Duodenal mucosa (tissue), 2 donors: ENCODE data around the gene ZNF787.
"Not testable (repeated sequence)": the region's sequence is repeated elsewhere in the genome, so short reads cannot be mapped to it uniquely, and the experiment has no call there.

Experiments used
- H3K27ac ChIP-seq: one replicate; pipeline ENCODE4 v1.7.0; 2013; ENCODE audit warnings: low read depth, low read length
- H3K27me3 ChIP-seq, 2 donors: one replicate each; pipeline ENCODE4 v1.7.0; 2013; ENCODE audit warnings: low read length in 2 of 2, control low read depth in 1 of 2; ENCODE audit not compliant: insufficient read depth in 2 of 2, control insufficient read depth in 1 of 2
- H3K36me3 ChIP-seq, 2 donors: one replicate each; pipeline ENCODE4 v1.7.0; 2013; ENCODE audit warnings: low read length in 2 of 2, control low read depth in 1 of 2; ENCODE audit not compliant: insufficient read depth in 2 of 2, control insufficient read depth in 1 of 2
- H3K4me1 ChIP-seq, 2 donors: one replicate each; pipeline ENCODE4 v1.7.0; 2013; ENCODE audit warnings: low read length in 2 of 2, control low read depth in 1 of 2; ENCODE audit not compliant: insufficient read depth in 2 of 2, control insufficient read depth in 1 of 2
- H3K4me3 ChIP-seq, 2 donors: one replicate each; pipeline ENCODE4 v1.7.0; 2013; ENCODE audit warnings: low read length in 2 of 2, low read depth in 1 of 2
- H3K9ac ChIP-seq, 2 donors: one replicate each; pipeline ENCODE4 v1.7.0; 2013; ENCODE audit warnings: low read length in 2 of 2, low read depth in 1 of 2
- H3K9me3 ChIP-seq, 2 donors: one replicate each; pipeline ENCODE4 v1.7.0; 2013; ENCODE audit warnings: low read length in 2 of 2, control low read depth in 1 of 2; ENCODE audit not compliant: control insufficient read depth in 1 of 2

ZNF787 gene

DNA sequence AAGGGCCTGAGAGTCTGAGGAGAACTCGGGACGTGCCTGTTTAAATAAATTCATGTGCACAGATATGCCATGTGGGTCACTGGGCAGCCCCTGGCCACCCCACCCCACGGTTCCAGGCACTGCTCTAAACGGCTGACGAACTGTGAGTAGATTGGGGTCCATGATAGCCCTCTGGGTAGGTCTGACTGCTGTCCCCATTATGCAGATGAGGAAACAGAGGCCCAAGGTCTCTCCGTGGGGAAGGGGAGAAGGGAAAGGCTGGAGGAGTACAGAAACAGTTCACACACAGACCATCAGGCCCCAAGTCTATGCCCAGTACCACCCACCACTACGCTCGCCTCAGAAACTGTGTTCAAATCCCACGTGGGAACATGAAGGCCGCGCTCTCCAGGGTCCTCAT lies 14.1 kb downstream of the ZNF787 start:
- no peak overlapping the region for H3K4me3 ChIP-seq
- no peaks in the 10 kb centered on the region for H3K9me3 ChIP-seq
- peaks cover 39 to 55% of the 10 kb centered on the region in 2 donors for H3K4me1 ChIP-seq
- no peak overlapping the region for H3K27ac ChIP-seq
- H3K36me3 ChIP-seq, result peaks cover 6 to 9% of the 10 kb centered on the region in 2 donors
- peak overlapping the region in 1 of 2 donors; percentile 34 for H3K9ac ChIP-seq
- no peaks in the 10 kb centered on the region for H3K27me3 ChIP-seq

DNA sequence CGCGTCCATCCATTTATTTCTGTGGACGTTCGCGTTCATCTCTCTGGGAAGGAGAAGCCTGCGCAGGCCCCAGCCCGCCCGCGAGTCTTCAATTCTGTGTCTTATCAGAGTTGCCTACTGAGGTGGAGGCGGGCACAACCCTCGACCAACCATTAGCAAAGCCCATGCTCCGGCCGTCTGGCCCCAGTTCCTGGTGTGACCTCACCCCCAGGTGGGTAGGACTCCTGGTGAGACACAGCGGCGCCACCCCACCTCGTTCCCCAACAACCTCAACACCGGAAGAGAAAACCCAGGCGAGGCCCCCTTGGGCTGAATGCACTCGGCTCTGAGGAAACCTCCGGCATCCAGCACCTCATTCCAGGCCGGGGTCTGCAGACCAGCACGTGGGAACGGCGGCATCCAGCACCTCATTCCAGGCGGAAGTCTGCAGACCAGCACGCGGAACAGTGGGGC lies 14.7 kb downstream of the ZNF787 start:
- Histone ChIP-seq H3K9ac (peak overlapping the region in 1 of 2 donors; percentile 49), H3K4me1 (peaks cover 33 to 49% of the 10 kb centered on the region in 2 donors), H3K9me3 (no peaks in the 10 kb centered on the region), H3K27me3 (no peaks in the 10 kb centered on the region), H3K4me3 (peak overlapping the region; percentile 42 to 43), H3K27ac (no peak overlapping the region), H3K36me3 (peaks cover 9 to 15% of the 10 kb centered on the region in 2 donors)

GRCh38 chr19:56105831-56106396 lies 15.2 kb downstream of the ZNF787 start:
- peak overlapping the region; percentile 35 to 49 for H3K9ac ChIP-seq
- H3K4me1 ChIP-seq, result peaks cover 28 to 44% of the 10 kb centered on the region in 2 donors
- not testable (repeated sequence) for H3K27me3 ChIP-seq, H3K9me3 ChIP-seq
- peaks cover 14 to 20% of the 10 kb centered on the region in 2 donors for H3K36me3 ChIP-seq
- H3K27ac ChIP-seq, result peak overlapping the region; percentile 42
- H3K4me3 ChIP-seq, result peak overlapping the region; percentile 42 to 53

DNA sequence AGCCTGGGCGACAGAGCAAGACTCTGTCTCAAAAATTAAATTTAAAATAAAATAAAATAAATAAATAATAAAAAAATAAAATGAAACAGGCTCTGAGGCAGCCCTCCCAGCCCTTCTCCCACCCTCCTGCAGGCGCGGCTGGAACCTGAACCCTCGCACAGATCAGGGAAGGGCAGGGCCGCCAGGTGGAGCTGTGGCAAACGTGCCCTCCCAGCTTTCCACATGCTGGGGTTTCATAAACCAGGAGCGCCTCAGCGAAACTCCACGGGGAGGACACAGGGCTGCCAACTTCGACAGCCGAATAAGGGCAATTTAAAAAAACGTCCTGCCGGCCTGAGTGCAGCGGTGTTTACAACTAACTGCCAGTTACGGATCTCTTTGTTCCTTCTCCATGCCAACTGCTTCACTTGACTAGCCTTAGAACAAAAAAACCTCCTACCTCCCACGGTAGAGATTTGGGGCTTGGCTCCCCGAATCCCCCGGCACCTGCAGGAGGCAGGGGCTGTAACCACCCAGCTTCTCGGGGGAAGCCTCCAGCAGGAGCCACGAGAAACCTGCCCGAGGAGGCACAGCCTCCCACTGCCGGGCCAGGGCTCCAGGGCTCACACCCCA lies 15.9 kb downstream of the ZNF787 start:
- Histone ChIP-seq H3K4me3 (peak overlapping the region; percentile 30 to 53), H3K27me3 (no peaks in the 10 kb centered on the region), H3K4me1 (peaks cover 21 to 37% of the 10 kb centered on the region in 2 donors), H3K9ac (peak overlapping the region; percentile 32 to 35), H3K27ac (no peak overlapping the region), H3K9me3 (no peaks in the 10 kb centered on the region), H3K36me3 (peaks cover 15 to 27% of the 10 kb centered on the region in 2 donors)

- Histone ChIP-seq H3K4me3 (no peak overlapping the region), H3K9ac (no peak overlapping the region), H3K4me1 (peaks cover 21 to 37% of the 10 kb centered on the region in 2 donors), H3K36me3 (peaks cover 15 to 33% of the 10 kb centered on the region in 2 donors), H3K27ac (no peak overlapping the region), H3K9me3 (no peaks in the 10 kb centered on the region), H3K27me3 (no peaks in the 10 kb centered on the region)
These were observed 16.7 kb downstream of the ZNF787 start for GRCh38 chr19:56104423-56104822.

DNA sequence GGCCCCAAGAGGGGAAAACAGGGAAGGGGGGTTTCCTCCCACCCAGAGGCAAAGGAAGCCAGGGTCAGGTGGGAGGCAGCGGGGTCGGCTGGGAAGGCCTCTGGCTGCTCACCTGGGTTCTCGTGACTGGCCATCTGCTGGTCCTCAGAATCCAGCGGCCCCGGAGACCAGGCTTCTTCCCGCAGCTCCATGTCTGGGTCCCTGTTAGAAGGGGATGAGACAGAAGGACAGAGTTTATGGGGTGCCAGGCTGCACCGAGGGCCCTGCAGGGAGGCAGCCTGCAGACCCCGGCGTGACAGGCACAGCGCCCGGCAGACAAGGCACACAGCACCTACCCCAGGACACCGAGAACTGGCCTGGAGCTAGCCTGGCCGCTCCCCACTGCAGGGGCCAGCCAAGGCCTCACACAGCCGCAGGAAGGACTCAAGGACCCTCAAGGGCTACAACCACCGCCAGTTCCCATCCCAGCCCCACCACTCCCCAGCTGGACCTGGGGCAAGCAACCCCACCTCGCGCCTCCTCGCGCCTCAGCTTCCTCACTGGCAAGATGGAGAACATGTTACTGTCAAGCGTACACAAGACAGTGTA lies 18.0 kb downstream of the ZNF787 start:
- Histone ChIP-seq H3K4me3 (no peak overlapping the region), H3K27ac (no peak overlapping the region), H3K4me1 (peaks cover 9 to 24% of the 10 kb centered on the region in 2 donors), H3K27me3 (no peaks in the 10 kb centered on the region), H3K9me3 (no peaks in the 10 kb centered on the region), H3K36me3 (peaks cover 19 to 43% of the 10 kb centered on the region in 2 donors), H3K9ac (no peak overlapping the region)

GRCh38 chr19:56101746-56102535 lies 19.2 kb downstream of the ZNF787 start:
- Histone ChIP-seq H3K27ac (no peak overlapping the region), H3K27me3 (no peaks in the 10 kb centered on the region), H3K36me3 (peaks cover 25 to 49% of the 10 kb centered on the region in 2 donors), H3K9me3 (no peaks in the 10 kb centered on the region), H3K4me3 (no peak overlapping the region), H3K9ac (no peak overlapping the region), H3K4me1 (peaks cover 9 to 17% of the 10 kb centered on the region in 2 donors)

DNA sequence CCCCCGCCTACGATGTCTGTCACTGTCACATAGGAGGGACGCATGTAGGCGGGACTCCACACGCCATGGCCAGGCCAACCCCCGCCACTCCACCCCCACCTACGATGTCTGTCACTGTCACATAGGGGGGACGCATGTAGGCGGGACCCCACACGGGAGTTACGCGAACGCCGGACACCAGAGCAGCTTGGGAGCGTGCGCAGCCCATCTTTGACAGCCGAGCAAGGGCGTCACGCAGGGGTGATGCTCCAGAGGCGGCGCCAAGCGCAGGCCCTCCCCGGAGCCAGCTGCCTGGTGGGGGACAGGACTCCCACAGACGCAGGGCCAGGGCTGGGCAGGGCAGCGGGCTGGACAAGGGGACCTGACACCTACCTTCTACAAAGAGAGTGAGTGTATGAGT lies 20.0 kb downstream of the ZNF787 start:
- Histone ChIP-seq H3K4me1 (peaks cover under 1 to 8% of the 10 kb centered on the region in 2 donors), H3K36me3 (peaks cover 25 to 48% of the 10 kb centered on the region in 2 donors), H3K4me3 (no peak overlapping the region), H3K9ac (no peak overlapping the region), H3K27me3 (no peaks in the 10 kb centered on the region), H3K9me3 (no peaks in the 10 kb centered on the region), H3K27ac (no peak overlapping the region)

DNA sequence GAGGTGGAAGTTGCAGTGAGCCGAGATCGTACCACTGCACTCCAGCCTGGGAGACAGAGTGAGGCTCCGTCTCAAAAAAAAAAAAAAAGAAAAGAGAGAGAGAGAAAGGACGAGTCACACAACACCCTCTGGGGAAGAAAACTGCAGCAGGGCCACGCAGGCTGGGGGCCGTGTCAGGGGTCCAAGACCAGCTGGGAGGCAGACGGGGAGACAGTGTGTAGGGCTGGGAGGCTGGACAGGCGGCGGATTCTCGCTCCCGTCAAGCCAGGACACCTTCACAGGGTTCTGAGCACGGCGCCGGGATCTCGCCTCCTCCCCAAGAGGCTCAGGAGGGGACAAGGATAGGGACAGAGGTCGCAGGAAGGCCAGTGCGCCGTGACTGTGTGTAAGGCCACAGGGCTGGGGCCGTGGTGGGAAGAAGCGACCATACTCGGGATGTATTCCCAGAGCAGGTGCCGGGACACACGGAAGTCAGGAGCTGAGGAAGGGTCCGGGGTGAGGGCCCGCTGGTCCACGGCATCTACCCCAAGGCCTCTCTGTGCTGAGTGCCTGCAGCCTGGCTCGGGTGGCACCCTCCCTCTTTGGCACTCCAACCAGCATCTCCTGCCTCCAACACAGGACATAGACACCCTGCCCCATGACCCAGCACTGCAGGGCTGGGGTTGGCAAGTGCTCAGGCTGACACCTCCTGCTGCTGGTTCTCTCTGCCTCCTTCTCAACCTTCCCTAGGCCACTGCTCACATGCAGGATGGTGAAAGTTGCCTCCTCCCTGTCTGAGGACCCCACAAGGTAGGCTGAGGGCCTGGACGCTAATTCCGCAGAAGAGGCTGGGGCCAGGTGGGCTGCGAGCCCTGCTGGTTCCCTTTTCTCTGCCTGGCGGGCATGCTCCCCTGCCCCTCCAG lies 21.2 kb downstream of the ZNF787 start:
- H3K4me1 ChIP-seq, result no peaks in the 10 kb centered on the region
- H3K36me3 ChIP-seq, result peaks cover 25 to 58% of the 10 kb centered on the region in 2 donors
- H3K27ac ChIP-seq, result no peak overlapping the region
- H3K27me3 ChIP-seq, result no peaks in the 10 kb centered on the region
- H3K9me3 ChIP-seq, result no peaks in the 10 kb centered on the region
- H3K4me3 ChIP-seq, result no peak overlapping the region
- no peak overlapping the region for H3K9ac ChIP-seq
